Neural progenitor cell (in vitro differentiated cells): ENCODE results near the gene RAPGEF2. TPM values are rescaled to one million over a fixed set of nuclear protein-coding genes. Genes with fewer than 3 reads are reported as not detected.

Source experiments
- DNase-seq: peaks from one replicate; pipeline ENCODE4 v3.0.0-alpha.2; 2016; ENCODE audit warnings: low spot score
- H2AFZ ChIP-seq: fragments of 200-600 bp; sonication (generic); replicated peaks from 2 replicates; pipeline ENCODE4 v1.6.1; 2016; ENCODE audit warnings: antibody characterized with exemption
- H3F3A ChIP-seq: fragments of 200-600 bp; sonication (generic); 2 replicates; pipeline ENCODE4 v1.6.1; 2016; ENCODE audit warnings: antibody characterized with exemption, low read depth
- H3K27ac ChIP-seq: fragments of 200-600 bp; sonication (generic); 2 replicates; pipeline ENCODE4 v1.5.1; 2016; ENCODE audit warnings: mild to moderate bottlenecking
- H3K27me3 ChIP-seq: fragments of 200-600 bp; sonication (generic); 2 replicates; pipeline ENCODE4 v1.6.1; 2016; ENCODE audit warnings: mild to moderate bottlenecking, moderate library complexity
- H3K36me3 ChIP-seq: fragments of 200-600 bp; sonication (generic); 2 replicates; pipeline ENCODE4 v1.5.1; 2016
- H3K4me1 ChIP-seq: fragments of 200-600 bp; sonication (generic); 2 replicates; pipeline ENCODE4 v1.6.1; 2016; ENCODE audit warnings: mixed run types
- H3K4me2 ChIP-seq: fragments of 200-600 bp; sonication (generic); 2 replicates; pipeline ENCODE4 v1.6.1; 2016
- H3K4me3 ChIP-seq: fragments of 200-600 bp; sonication (generic); 2 replicates; pipeline ENCODE4 v1.5.1; 2016
- H3K79me2 ChIP-seq: fragments of 200-600 bp; sonication (generic); 2 replicates; pipeline ENCODE4 v1.6.1; 2016; ENCODE audit warnings: low read depth
- H3K9ac ChIP-seq: fragments of 200-600 bp; sonication (generic); 2 replicates; pipeline ENCODE4 v1.6.1; 2016
- H3K9me3 ChIP-seq: fragments of 200-600 bp; sonication (generic); 2 replicates; pipeline ENCODE4 v1.5.1; 2016; ENCODE audit warnings: low read depth
- H4K20me1 ChIP-seq: fragments of 200-600 bp; sonication (generic); 2 replicates; pipeline ENCODE4 v1.6.1; 2016; ENCODE audit warnings: low read depth
- H3K27ac Mint-ChIP-seq: 3 replicates; pipeline ENCODE4 v1.8.0; 2021; ENCODE audit warnings: mixed read lengths
- H3K27me3 Mint-ChIP-seq: 2 replicates; pipeline ENCODE4 v1.8.0; 2022; ENCODE audit warnings: low read depth, mild to moderate bottlenecking, inconsistent platforms, moderate library complexity, mixed read lengths; ENCODE audit not compliant: insufficient read depth
- H3K36me3 Mint-ChIP-seq: 3 replicates; pipeline ENCODE4 v1.8.0; 2021; ENCODE audit warnings: mixed read lengths
- H3K4me1 Mint-ChIP-seq: 3 replicates; pipeline ENCODE4 v1.8.0; 2021; ENCODE audit warnings: mixed read lengths
- H3K4me3 Mint-ChIP-seq: 3 replicates; pipeline ENCODE4 v1.8.0; 2021; ENCODE audit warnings: mild to moderate bottlenecking, moderate library complexity, mixed read lengths
- H3K9me3 Mint-ChIP-seq: 3 replicates; pipeline ENCODE4 v1.8.0; 2020; ENCODE audit warnings: mixed read lengths
- EZH2 ChIP-seq: fragments of 200-600 bp; sonication (generic); IDR thresholded peaks from 2 replicates; pipeline ENCODE4 v1.6.1; 2017; ENCODE audit warnings: antibody characterized with exemption, mild to moderate bottlenecking, moderate library complexity
- EZH2phosphoT487 ChIP-seq: fragments of 200-600 bp; sonication (generic); IDR thresholded peaks from 2 replicates; pipeline ENCODE4 v1.6.1; 2017; ENCODE audit warnings: antibody characterized with exemption
- total RNA-seq: library from RNA; depleted of rRNA; stranded (reverse); fragments of >200 nt; gene quantifications from 2 replicates; pipeline ENCODE4 v1.2.3, GENCODE V29; 2015; ENCODE audit warnings: low replicate concordance
- TF ChIP-seq, protein P1 (sequence below): fragments of 200-600 bp; sonication (generic); IDR thresholded peaks from 2 replicates; pipeline ENCODE4 v1.5.1; 2017; ENCODE audit warnings: antibody characterized with exemption, mild to moderate bottlenecking

RAPGEF2 gene
- total RNA-seq, 1 donor from 2014 or later = 70.4 TPM

DNA sequence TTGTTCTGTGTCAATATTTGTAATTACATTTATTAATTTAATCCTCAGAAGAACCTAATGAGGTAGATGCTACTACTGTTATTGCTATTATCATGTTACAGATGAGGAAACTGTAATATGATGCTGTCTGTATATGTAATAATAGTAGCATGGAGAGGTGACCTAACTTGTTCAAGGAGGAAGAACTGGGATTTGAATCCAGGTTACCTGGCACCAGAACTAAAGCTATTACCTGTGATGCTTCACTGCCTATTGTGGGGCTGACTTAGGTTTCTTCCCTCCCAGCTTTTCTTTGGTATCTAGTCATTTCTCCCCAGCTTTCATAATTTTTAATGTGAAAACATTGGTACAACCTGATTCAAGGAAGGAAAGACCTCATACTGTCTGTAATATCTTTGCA lies 43.6 kb downstream of the RAPGEF2 start:
- H3K4me3 Mint-ChIP-seq = no peak overlapping the region
- Histone ChIP-seq H3K36me3 (no peaks in the 10 kb centered on the region), H3F3A (no peaks in the 10 kb centered on the region), H4K20me1 (peaks cover 7% of the 10 kb centered on the region), H2AFZ (no peak overlapping the region), H3K79me2 (peaks cover 97% of the 10 kb centered on the region), H3K27ac (no peak overlapping the region), H3K4me3 (no peak overlapping the region), H3K9me3 (no peaks in the 10 kb centered on the region), H3K27me3 (no peaks in the 10 kb centered on the region), H3K4me2 (no peak overlapping the region), H3K4me1 (peaks cover 15% of the 10 kb centered on the region), H3K9ac (no peak overlapping the region)
- no peaks in the 10 kb centered on the region for H3K36me3 Mint-ChIP-seq
- no peaks in the 10 kb centered on the region for H3K27me3 Mint-ChIP-seq
- TF ChIP-seq EZH2 = no peak
- TF ChIP-seq, protein P1, sequence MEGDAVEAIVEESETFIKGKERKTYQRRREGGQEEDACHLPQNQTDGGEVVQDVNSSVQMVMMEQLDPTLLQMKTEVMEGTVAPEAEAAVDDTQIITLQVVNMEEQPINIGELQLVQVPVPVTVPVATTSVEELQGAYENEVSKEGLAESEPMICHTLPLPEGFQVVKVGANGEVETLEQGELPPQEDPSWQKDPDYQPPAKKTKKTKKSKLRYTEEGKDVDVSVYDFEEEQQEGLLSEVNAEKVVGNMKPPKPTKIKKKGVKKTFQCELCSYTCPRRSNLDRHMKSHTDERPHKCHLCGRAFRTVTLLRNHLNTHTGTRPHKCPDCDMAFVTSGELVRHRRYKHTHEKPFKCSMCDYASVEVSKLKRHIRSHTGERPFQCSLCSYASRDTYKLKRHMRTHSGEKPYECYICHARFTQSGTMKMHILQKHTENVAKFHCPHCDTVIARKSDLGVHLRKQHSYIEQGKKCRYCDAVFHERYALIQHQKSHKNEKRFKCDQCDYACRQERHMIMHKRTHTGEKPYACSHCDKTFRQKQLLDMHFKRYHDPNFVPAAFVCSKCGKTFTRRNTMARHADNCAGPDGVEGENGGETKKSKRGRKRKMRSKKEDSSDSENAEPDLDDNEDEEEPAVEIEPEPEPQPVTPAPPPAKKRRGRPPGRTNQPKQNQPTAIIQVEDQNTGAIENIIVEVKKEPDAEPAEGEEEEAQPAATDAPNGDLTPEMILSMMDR = no peak
- TF ChIP-seq EZH2phosphoT487 = no peak
- no peak for DNase-seq
- H3K4me1 Mint-ChIP-seq = peaks cover 3% of the 10 kb centered on the region
- H3K27ac Mint-ChIP-seq = no peak overlapping the region
- no peaks in the 10 kb centered on the region for H3K9me3 Mint-ChIP-seq

DNA sequence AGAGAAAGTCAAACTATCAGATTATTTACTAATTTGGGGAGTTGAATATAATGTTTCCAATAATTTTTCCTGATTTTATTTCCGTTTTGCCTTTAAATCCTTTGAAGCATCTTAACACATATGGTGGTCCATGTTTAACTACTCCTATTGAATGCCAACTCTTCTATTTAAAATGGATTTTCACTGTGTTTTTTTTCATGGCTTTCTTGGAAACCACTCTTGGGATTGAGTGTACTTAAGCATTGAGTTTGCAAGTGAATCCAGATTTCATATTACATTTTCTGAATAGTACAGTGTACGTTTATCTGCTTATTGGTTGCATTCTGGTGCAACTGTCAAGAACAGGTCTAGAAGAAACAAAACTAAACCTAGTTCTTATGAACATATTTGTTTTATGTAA lies 45.6 kb downstream of the RAPGEF2 start:
- no peak for DNase-seq
- Histone ChIP-seq H4K20me1 (peaks cover 7% of the 10 kb centered on the region), H3K4me3 (no peak overlapping the region), H3K9me3 (no peaks in the 10 kb centered on the region), H3K27ac (no peak overlapping the region), H3K27me3 (no peaks in the 10 kb centered on the region), H3K4me1 (peaks cover 15% of the 10 kb centered on the region), H3K9ac (no peak overlapping the region), H3K36me3 (no peaks in the 10 kb centered on the region), H3K4me2 (no peak overlapping the region), H3K79me2 (peaks cover 97% of the 10 kb centered on the region), H3F3A (no peaks in the 10 kb centered on the region), H2AFZ (no peak overlapping the region)
- TF ChIP-seq EZH2 (no peak), EZH2phosphoT487 (no peak)
- TF ChIP-seq, protein P1 = no peak
- Mint-ChIP-seq H3K36me3 (no peaks in the 10 kb centered on the region), H3K4me1 (peaks cover 2% of the 10 kb centered on the region), H3K4me3 (no peak overlapping the region), H3K9me3 (no peaks in the 10 kb centered on the region), H3K27ac (no peak overlapping the region), H3K27me3 (no peaks in the 10 kb centered on the region)

DNA sequence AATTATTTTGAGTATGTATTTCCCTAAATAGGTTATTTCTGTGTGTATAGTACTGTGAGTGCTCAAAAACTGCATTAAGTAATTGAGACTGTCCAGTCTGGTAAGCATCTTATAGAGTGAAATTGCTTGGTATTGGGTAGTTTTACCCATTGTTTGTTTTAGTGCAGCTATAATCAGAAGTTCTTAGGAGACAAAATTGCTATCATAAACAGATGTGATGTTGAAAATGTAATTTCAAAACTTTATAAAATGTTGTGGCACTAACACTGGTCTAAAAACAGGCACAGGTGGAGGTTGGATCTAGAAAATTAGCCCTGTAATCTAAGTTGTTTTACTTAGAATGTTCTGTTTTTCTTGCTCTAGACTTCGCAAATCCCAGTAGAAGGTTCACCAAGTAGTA lies 46.8 kb downstream of the RAPGEF2 start:
- no peaks in the 10 kb centered on the region for H3K27me3 Mint-ChIP-seq
- peaks cover 98% of the 10 kb centered on the region for H3K79me2 ChIP-seq
- no peak overlapping the region for H3K27ac ChIP-seq
- H3K9ac ChIP-seq = no peak overlapping the region
- H3K4me1 Mint-ChIP-seq = no peaks in the 10 kb centered on the region
- H3K9me3 Mint-ChIP-seq = no peaks in the 10 kb centered on the region
- H3K36me3 Mint-ChIP-seq = peaks cover 2% of the 10 kb centered on the region
- no peak overlapping the region for H3K4me2 ChIP-seq
- DNase-seq = no peak
- H3K4me3 Mint-ChIP-seq = no peak overlapping the region
- peaks cover 15% of the 10 kb centered on the region for H3K4me1 ChIP-seq
- H3F3A ChIP-seq = no peaks in the 10 kb centered on the region
- no peaks in the 10 kb centered on the region for H3K9me3 ChIP-seq
- no peak for TF ChIP-seq EZH2
- no peak for TF ChIP-seq EZH2phosphoT487
- TF ChIP-seq, protein P1 = no peak
- no peak overlapping the region for H3K4me3 ChIP-seq
- H3K36me3 ChIP-seq = no peaks in the 10 kb centered on the region
- no peak overlapping the region for H2AFZ ChIP-seq
- H4K20me1 ChIP-seq = no peaks in the 10 kb centered on the region
- no peaks in the 10 kb centered on the region for H3K27me3 ChIP-seq
- no peak overlapping the region for H3K27ac Mint-ChIP-seq

DNA sequence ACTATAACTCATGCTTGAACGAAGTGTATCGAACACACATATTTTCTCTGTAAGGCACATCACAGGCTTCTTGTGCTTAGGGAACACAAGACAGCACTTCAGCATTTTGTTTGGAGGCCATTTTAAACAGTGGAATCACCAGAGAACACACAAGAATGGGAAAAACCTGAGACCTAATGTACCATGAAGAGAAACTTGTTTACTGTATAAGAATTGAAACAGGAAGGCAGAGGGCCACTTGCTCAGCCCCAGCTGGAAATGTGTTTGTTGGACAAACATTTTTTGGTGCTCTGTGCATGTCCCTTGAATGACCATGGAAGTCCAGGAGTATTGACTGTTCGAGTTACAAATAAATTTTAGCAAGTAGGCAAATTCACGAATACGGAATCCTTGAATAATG lies 47.5 kb downstream of the RAPGEF2 start:
- H4K20me1 ChIP-seq = peaks cover 3% of the 10 kb centered on the region
- peaks cover 3% of the 10 kb centered on the region for H3K4me1 Mint-ChIP-seq
- H2AFZ ChIP-seq = no peak overlapping the region

More for the DNA sequence above, 47.5 kb downstream of the RAPGEF2 start:
- Histone ChIP-seq H3F3A (no peaks in the 10 kb centered on the region), H3K79me2 (peaks cover 99% of the 10 kb centered on the region), H3K36me3 (no peaks in the 10 kb centered on the region), H3K27me3 (no peaks in the 10 kb centered on the region), H3K4me2 (no peak overlapping the region), H3K9ac (no peak overlapping the region), H3K4me1 (peaks cover 20% of the 10 kb centered on the region), H3K9me3 (no peaks in the 10 kb centered on the region), H3K4me3 (no peak overlapping the region), H3K27ac (no peak overlapping the region)
- H3K9me3 Mint-ChIP-seq = no peaks in the 10 kb centered on the region
- H3K27ac Mint-ChIP-seq = no peak overlapping the region
- TF ChIP-seq, protein P1 = no peak
- no peak for TF ChIP-seq EZH2
- TF ChIP-seq EZH2phosphoT487 = no peak
- H3K27me3 Mint-ChIP-seq = no peaks in the 10 kb centered on the region
- H3K36me3 Mint-ChIP-seq = peaks cover 2% of the 10 kb centered on the region
- DNase-seq = no peak
- no peak overlapping the region for H3K4me3 Mint-ChIP-seq
